OCI-LY3 (cell line): ENCODE data around the gene MUSTN1.

Experiments
- EZH2phosphoT487 ChIP-seq: fragments of 200-600 bp; shearing (Covaris generic); IDR thresholded peaks from 2 replicates; pipeline ENCODE4 v1.6.1; 2018; ENCODE audit warnings: antibody characterized with exemption, mixed run types, low read depth
- TF ChIP-seq, protein P1 (sequence below): fragments of 200-600, 300-600 bp; sonication (generic); IDR thresholded peaks from 2 replicates; pipeline ENCODE4 v1.5.1; 2014; ENCODE audit warnings: antibody characterized with exemption, low read length, low read depth

DNA sequence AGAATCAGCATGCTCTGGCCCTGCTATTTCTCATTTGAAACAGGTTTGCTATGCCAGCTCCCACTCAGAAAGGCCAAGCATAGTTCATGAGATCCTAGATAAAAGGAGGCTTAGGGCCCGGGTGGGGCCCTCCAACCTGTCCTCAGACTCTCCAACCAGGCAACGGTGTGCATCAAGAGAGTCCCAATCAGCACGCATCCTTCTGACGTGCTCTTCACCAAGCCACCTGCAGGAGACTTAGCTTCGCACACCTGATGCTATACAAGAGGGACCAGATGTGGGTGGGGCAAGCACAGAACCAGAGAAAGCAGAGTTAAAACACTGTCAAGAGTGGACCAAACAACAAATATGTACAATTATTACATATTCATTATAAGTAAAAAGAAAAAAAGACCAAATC lies 45.2 kb upstream of the MUSTN1 start:
- no peak for TF ChIP-seq EZH2phosphoT487
- TF ChIP-seq, protein P1, sequence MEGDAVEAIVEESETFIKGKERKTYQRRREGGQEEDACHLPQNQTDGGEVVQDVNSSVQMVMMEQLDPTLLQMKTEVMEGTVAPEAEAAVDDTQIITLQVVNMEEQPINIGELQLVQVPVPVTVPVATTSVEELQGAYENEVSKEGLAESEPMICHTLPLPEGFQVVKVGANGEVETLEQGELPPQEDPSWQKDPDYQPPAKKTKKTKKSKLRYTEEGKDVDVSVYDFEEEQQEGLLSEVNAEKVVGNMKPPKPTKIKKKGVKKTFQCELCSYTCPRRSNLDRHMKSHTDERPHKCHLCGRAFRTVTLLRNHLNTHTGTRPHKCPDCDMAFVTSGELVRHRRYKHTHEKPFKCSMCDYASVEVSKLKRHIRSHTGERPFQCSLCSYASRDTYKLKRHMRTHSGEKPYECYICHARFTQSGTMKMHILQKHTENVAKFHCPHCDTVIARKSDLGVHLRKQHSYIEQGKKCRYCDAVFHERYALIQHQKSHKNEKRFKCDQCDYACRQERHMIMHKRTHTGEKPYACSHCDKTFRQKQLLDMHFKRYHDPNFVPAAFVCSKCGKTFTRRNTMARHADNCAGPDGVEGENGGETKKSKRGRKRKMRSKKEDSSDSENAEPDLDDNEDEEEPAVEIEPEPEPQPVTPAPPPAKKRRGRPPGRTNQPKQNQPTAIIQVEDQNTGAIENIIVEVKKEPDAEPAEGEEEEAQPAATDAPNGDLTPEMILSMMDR, result no peak
